Measurements from ENCODE around the gene ZNF283.

Gene ZNF283

GRCh38 chr19:43780706-43781525 lies 46.2 kb upstream of the ZNF283 start, which contains the start of gene KCNN4:
TSS of gene KCNN4 (minus strand) at chr19:43780973. CDS start at chr19:43780861, 112 bp downstream.
- Histone ChIP-seq H2BK12ac (ENCODE audit: low read length in 2 of 2) (peak within 1 kb of the TSS in 1 of 2 experiments; percentile 77), H3K23ac (ENCODE audit: low read length in 2 of 2) (no peak within 1 kb of the TSS), H2AK5ac (ENCODE audit: low read length, severe bottlenecking) (no peak within 1 kb of the TSS), H3K4me3 (ENCODE audit: insufficient read depth in 1 of 2, low read depth in 1 of 2, low read length in 2 of 2) (peak within 1 kb of the TSS in 1 of 2 experiments; percentile 77), H3K18ac (ENCODE audit: low read depth in 1 of 2, low read length in 2 of 2) (peak within 1 kb of the TSS in 1 of 2 experiments; percentile 46), H4K91ac (ENCODE audit: low read length) (peak within 1 kb of the TSS; percentile 56), H2BK120ac (ENCODE audit: low read depth, low read length) (peak within 1 kb of the TSS; percentile 13), H2BK15ac (ENCODE audit: low read depth, poor library complexity, severe bottlenecking) (no peak within 1 kb of the TSS), H3K27me3 (ENCODE audit: control insufficient read depth in 1 of 2, insufficient read depth in 1 of 2, low read length in 2 of 2) (no peaks in the 10 kb centered on the region), H2BK5ac (ENCODE audit: low read depth, low read length, poor library complexity, severe bottlenecking) (no peak within 1 kb of the TSS), H3K4me1 (ENCODE audit: control insufficient read depth, insufficient read depth, low read depth, low read length) (peaks cover 45% of the 10 kb centered on the region), H3K14ac (ENCODE audit: low read length in 2 of 2) (peak within 1 kb of the TSS in 1 of 2 experiments; percentile 76), H4K8ac (ENCODE audit: low read length) (peak within 1 kb of the TSS; percentile 1), H3K9ac (ENCODE audit: low read length) (peak within 1 kb of the TSS; percentile 66), H3K4ac (ENCODE audit: low read depth in 1 of 2, low read length in 2 of 2) (no peak within 1 kb of the TSS), H2AFZ (ENCODE audit: low read depth, low read length) (no peak within 1 kb of the TSS), H3K9me3 (ENCODE audit: control insufficient read depth, low read length) (no peaks in the 10 kb centered on the region), H3K4me2 (ENCODE audit: low read length, poor library complexity, severe bottlenecking) (no peak within 1 kb of the TSS), H3K79me1 (replicated peaks; ENCODE audit: low read length, poor library complexity, severe bottlenecking) (no peaks in the 10 kb centered on the region), H3K27ac (ENCODE audit: low read length, poor library complexity, severe bottlenecking) (no peak within 1 kb of the TSS), H3K36me3 (ENCODE audit: control insufficient read depth in 1 of 2, insufficient read depth in 2 of 2, low read depth in 1 of 2, low read length in 2 of 2) (no peaks in the 10 kb centered on the region)
- peak; percentile 48 for DNase-seq
- 64% methylated on average over 19 of the region's 19 CpGs for WGBS

DNA sequence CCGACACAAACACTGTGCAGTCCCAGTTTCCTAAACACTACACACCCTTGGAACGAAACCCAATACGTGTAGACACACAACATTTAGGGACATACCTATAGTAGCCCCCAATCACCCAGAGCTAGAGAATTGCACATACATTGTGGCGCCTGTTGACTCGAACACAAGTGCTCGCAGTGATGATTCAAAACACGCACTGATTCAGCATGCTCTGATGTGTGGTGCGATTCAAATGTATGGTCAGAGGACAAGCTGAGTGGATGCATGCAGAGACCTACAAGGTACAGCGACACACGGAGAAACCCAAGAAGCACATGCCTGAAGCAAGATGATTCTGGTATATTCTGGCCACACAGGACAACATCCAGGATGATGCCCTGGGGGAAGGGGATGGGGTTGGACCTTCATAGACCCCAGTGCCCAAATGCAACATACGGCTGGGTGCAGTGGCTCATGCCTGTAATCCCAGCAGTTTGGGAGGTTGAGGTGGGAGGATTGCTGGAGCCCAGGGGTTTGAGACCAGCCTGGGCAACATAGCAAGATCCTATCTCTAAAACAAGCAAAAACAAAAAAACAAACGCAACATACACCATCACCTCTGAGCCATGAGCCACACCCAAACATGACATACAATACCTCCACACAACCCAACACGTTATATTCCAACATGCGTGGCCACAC lies 45.4 kb upstream of the ZNF283 start:
- Histone ChIP-seq H3K27ac (ENCODE audit: low read length, poor library complexity, severe bottlenecking) (no peak overlapping the region), H3K9me3 (ENCODE audit: control insufficient read depth, low read length) (no peaks in the 10 kb centered on the region), H2AK5ac (ENCODE audit: low read length, severe bottlenecking) (no peak overlapping the region), H2BK12ac (ENCODE audit: low read length in 2 of 2) (no peak overlapping the region), H4K8ac (ENCODE audit: low read length) (no peak overlapping the region), H3K18ac (ENCODE audit: low read depth in 1 of 2, low read length in 2 of 2) (no peak overlapping the region), H2BK15ac (ENCODE audit: low read depth, poor library complexity, severe bottlenecking) (no peak overlapping the region), H2BK5ac (ENCODE audit: low read depth, low read length, poor library complexity, severe bottlenecking) (no peak overlapping the region), H3K36me3 (ENCODE audit: control insufficient read depth in 1 of 2, insufficient read depth in 2 of 2, low read depth in 1 of 2, low read length in 2 of 2) (no peaks in the 10 kb centered on the region), H3K23ac (ENCODE audit: low read length in 2 of 2) (no peak overlapping the region), H3K4me2 (ENCODE audit: low read length, poor library complexity, severe bottlenecking) (no peak overlapping the region), H3K4me3 (ENCODE audit: insufficient read depth in 1 of 2, low read depth in 1 of 2, low read length in 2 of 2) (peak overlapping the region in 1 of 2 experiments; percentile 77), H3K14ac (ENCODE audit: low read length in 2 of 2) (peak overlapping the region in 1 of 2 experiments; percentile 18), H4K91ac (ENCODE audit: low read length) (peak overlapping the region; percentile 9), H3K27me3 (ENCODE audit: control insufficient read depth in 1 of 2, insufficient read depth in 1 of 2, low read length in 2 of 2) (no peaks in the 10 kb centered on the region), H2BK120ac (ENCODE audit: low read depth, low read length) (no peak overlapping the region), H3K79me1 (replicated peaks; ENCODE audit: low read length, poor library complexity, severe bottlenecking) (no peaks in the 10 kb centered on the region), H3K4ac (ENCODE audit: low read depth in 1 of 2, low read length in 2 of 2) (no peak overlapping the region), H3K9ac (ENCODE audit: low read length) (peak overlapping the region; percentile 66), H3K4me1 (ENCODE audit: control insufficient read depth, insufficient read depth, low read depth, low read length) (peaks cover 44% of the 10 kb centered on the region), H2AFZ (ENCODE audit: low read depth, low read length) (no peak overlapping the region)
- DNase-seq = no peak
- WGBS = 95% methylated on average over 14 of the region's 14 CpGs

DNA sequence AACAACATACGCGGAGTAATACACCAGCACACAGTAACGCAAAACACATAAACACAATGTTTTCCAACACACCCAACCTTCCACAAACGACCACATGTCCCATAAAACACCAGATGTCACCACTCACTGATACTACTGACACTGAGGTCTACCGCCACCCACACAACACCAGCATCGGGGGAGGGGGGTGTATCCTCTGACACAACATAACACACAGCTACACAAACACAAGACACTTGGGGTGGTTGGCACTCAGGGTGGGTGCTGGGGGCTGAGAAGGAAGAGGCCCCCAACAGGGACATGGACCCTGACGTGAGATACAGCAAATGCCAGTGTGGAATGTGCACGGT lies 44.8 kb upstream of the ZNF283 start:
- H3K9me3 ChIP-seq (ENCODE audit: control insufficient read depth, low read length) = no peaks in the 10 kb centered on the region

DNA sequence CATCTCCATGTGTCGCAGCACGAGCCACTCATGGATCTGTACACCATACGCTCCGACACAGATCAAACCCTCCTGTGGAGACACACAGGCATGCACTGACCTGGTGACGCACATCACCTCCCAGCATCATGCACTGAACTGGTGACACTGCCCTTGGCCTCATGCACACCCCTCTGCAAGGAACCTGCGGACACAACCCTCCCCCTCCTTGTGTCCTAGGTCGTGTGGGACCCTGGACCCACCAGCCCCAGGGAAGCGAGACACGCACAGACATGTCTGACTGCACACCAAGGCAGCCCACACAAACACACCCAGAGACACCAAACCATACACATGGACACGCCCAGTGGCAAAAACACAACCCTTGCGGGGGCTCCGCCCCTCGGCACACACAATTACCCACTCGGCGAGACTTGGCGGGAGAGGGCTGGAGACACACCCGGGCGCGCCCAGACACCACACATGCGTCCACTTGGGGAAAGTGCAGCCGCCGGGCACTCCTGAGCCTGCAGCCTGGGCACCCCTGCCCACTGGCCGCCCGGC lies 44.4 kb upstream of the ZNF283 start:
- Histone ChIP-seq H3K9me3 (ENCODE audit: control insufficient read depth, low read length) (no peaks in the 10 kb centered on the region), H3K36me3 (ENCODE audit: control insufficient read depth in 1 of 2, insufficient read depth in 2 of 2, low read depth in 1 of 2, low read length in 2 of 2) (no peaks in the 10 kb centered on the region), H2BK15ac (ENCODE audit: low read depth, poor library complexity, severe bottlenecking) (no peak overlapping the region), H3K14ac (ENCODE audit: low read length in 2 of 2) (peak overlapping the region in 1 of 2 experiments; percentile 5), H3K18ac (ENCODE audit: low read depth in 1 of 2, low read length in 2 of 2) (peak overlapping the region in 1 of 2 experiments; percentile 62), H3K79me1 (replicated peaks; ENCODE audit: low read length, poor library complexity, severe bottlenecking) (no peaks in the 10 kb centered on the region), H2BK12ac (ENCODE audit: low read length in 2 of 2) (peak overlapping the region in 1 of 2 experiments; percentile 8), H2BK5ac (ENCODE audit: low read depth, low read length, poor library complexity, severe bottlenecking) (no peak overlapping the region), H3K4me2 (ENCODE audit: low read length, poor library complexity, severe bottlenecking) (no peak overlapping the region), H2BK120ac (ENCODE audit: low read depth, low read length) (no peak overlapping the region), H3K4me1 (ENCODE audit: control insufficient read depth, insufficient read depth, low read depth, low read length) (peaks cover 37% of the 10 kb centered on the region), H2AFZ (ENCODE audit: low read depth, low read length) (no peak overlapping the region), H2AK5ac (ENCODE audit: low read length, severe bottlenecking) (no peak overlapping the region), H3K23ac (ENCODE audit: low read length in 2 of 2) (no peak overlapping the region), H4K8ac (ENCODE audit: low read length) (no peak overlapping the region), H4K91ac (ENCODE audit: low read length) (no peak overlapping the region), H3K4ac (ENCODE audit: low read depth in 1 of 2, low read length in 2 of 2) (no peak overlapping the region), H3K4me3 (ENCODE audit: insufficient read depth in 1 of 2, low read depth in 1 of 2, low read length in 2 of 2) (peak overlapping the region in 1 of 2 experiments; percentile 24), H3K9ac (ENCODE audit: low read length) (no peak overlapping the region), H3K27ac (ENCODE audit: low read length, poor library complexity, severe bottlenecking) (no peak overlapping the region), H3K27me3 (ENCODE audit: control insufficient read depth in 1 of 2, insufficient read depth in 1 of 2, low read length in 2 of 2) (no peaks in the 10 kb centered on the region)
- no peak for DNase-seq
- WGBS = 94% methylated on average over 24 of the region's 24 CpGs

More for the DNA sequence above, 44.8 kb upstream of the ZNF283 start:
- 78% methylated on average over 8 of the region's 8 CpGs for WGBS
- peak overlapping the region in 1 of 2 experiments; percentile 18 for H3K14ac ChIP-seq (ENCODE audit: low read length in 2 of 2)
- H3K79me1 ChIP-seq (replicated peaks; ENCODE audit: low read length, poor library complexity, severe bottlenecking) = no peaks in the 10 kb centered on the region
- H3K4me2 ChIP-seq (ENCODE audit: low read length, poor library complexity, severe bottlenecking) = no peak overlapping the region
- no peak overlapping the region for H2BK5ac ChIP-seq (ENCODE audit: low read depth, low read length, poor library complexity, severe bottlenecking)
- H2BK12ac ChIP-seq (ENCODE audit: low read length in 2 of 2) = peak overlapping the region in 1 of 2 experiments; percentile 8
- no peak overlapping the region for H3K27ac ChIP-seq (ENCODE audit: low read length, poor library complexity, severe bottlenecking)
- H2AFZ ChIP-seq (ENCODE audit: low read depth, low read length) = no peak overlapping the region
- no peak overlapping the region for H3K4ac ChIP-seq (ENCODE audit: low read depth in 1 of 2, low read length in 2 of 2)
- H3K23ac ChIP-seq (ENCODE audit: low read length in 2 of 2) = no peak overlapping the region
- H3K4me1 ChIP-seq (ENCODE audit: control insufficient read depth, insufficient read depth, low read depth, low read length) = peaks cover 41% of the 10 kb centered on the region
- H3K36me3 ChIP-seq (ENCODE audit: control insufficient read depth in 1 of 2, insufficient read depth in 2 of 2, low read depth in 1 of 2, low read length in 2 of 2) = no peaks in the 10 kb centered on the region
- no peak overlapping the region for H3K4me3 ChIP-seq (ENCODE audit: insufficient read depth in 1 of 2, low read depth in 1 of 2, low read length in 2 of 2)
- H2BK15ac ChIP-seq (ENCODE audit: low read depth, poor library complexity, severe bottlenecking) = no peak overlapping the region
- H2BK120ac ChIP-seq (ENCODE audit: low read depth, low read length) = no peak overlapping the region
- no peak overlapping the region for H4K8ac ChIP-seq (ENCODE audit: low read length)
- no peak for DNase-seq
- H3K27me3 ChIP-seq (ENCODE audit: control insufficient read depth in 1 of 2, insufficient read depth in 1 of 2, low read length in 2 of 2) = no peaks in the 10 kb centered on the region
- no peak overlapping the region for H3K9ac ChIP-seq (ENCODE audit: low read length)
- no peak overlapping the region for H2AK5ac ChIP-seq (ENCODE audit: low read length, severe bottlenecking)
- peak overlapping the region in 1 of 2 experiments; percentile 62 for H3K18ac ChIP-seq (ENCODE audit: low read depth in 1 of 2, low read length in 2 of 2)
- H4K91ac ChIP-seq (ENCODE audit: low read length) = no peak overlapping the region
